HG03575 (cell line): ENCODE measurements around the gene CEP170.
"Not testable (repeated sequence)": the region's sequence is repeated elsewhere in the genome, so short reads cannot be mapped to it uniquely, and the experiment has no call there.

Experiments
- ATAC-seq: cut with Tn5 transposase; IDR thresholded peaks from one replicate; pipeline ENCODE4 v1.9.1; 2021; ENCODE audit not compliant: unreplicated experiment, insufficient number of reproducible peaks, low FRiP score; ENCODE audit errors: extremely low read depth

CEP170 gene

DNA sequence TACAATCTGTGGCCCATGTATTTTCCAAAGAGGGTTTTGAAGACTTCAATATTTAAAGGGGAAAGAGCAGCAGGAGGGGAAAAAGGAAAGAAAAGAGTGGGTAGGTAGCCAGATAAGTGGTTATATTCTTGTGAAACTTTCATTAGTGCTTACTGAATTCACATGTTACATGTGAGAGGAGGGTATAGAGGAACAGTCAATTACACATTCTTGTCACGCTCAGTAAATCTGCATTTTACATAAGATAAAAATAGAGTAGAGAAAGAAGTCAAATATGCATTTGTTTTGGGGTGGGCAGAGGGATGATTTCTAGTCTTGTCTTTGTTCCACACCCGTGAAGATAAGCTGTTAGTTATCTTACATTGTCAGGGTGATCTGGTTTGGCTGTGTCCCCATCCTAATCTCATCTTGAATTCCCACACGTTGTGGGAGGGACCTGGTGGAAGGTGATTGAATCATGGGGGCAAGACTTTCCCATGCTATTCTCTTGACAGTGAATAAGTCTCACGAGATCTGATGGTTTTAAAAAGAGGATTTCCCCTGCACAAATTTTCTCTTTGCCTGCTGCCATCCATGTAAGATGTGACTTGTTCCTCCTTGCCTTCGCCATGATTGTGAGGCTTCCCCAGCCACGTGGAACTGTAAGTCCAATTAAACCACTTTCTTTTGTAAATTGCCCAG lies 149.3 kb downstream of the CEP170 start:
- not testable (repeated sequence) for ATAC-seq

- ATAC-seq = not testable (repeated sequence)
These were observed 150.0 kb downstream of the CEP170 start for GRCh38 chr1:243105104-243105503.

- not testable (repeated sequence) for ATAC-seq
These were observed 150.6 kb downstream of the CEP170 start for GRCh38 chr1:243104452-243104851.

- not testable (repeated sequence) for ATAC-seq
These were observed 153.5 kb downstream of the CEP170 start for GRCh38 chr1:243101551-243102050.

- not testable (repeated sequence) for ATAC-seq
These were observed 167.7 kb downstream of the CEP170 start for GRCh38 chr1:243087368-243087767.
